ENCODE data around the gene C17orf75.

The C17orf75 gene

GRCh38 chr17:32342603-32343325 is 791 bp upstream of the C17orf75 start:
- H3K27me3 ChIP-seq (ENCODE audit: low read depth, low read length), result no peaks in the 10 kb centered on the region
- H3K9me3 ChIP-seq (ENCODE audit: insufficient read depth, low read length), result no peaks in the 10 kb centered on the region
- H3K4me2 ChIP-seq (ENCODE audit: low read length), result peak overlapping the region; percentile 73
- H3K9ac ChIP-seq (ENCODE audit: low read length), result peak overlapping the region; percentile 82
- peaks cover 7% of the 10 kb centered on the region for H3K36me3 ChIP-seq (replicated peaks; ENCODE audit: low read depth, low read length)
- peak overlapping the region; percentile 82 for H3K4me3 ChIP-seq (ENCODE audit: low read length)
- H4K20me1 ChIP-seq (ENCODE audit: insufficient read depth, low read length), result no peaks in the 10 kb centered on the region
- H3K4me1 ChIP-seq (ENCODE audit: low read length), result peaks cover 9% of the 10 kb centered on the region; the same call in 1 of the 2 replicates
- peaks cover 5% of the 10 kb centered on the region; the same call in 1 of the 2 replicates for H3K79me2 ChIP-seq (ENCODE audit: low read length)
- TF ChIP-seq CTCF (IDR thresholded peaks at IDR 0.05; ENCODE audit: low read depth, low read length), result no peak
- TF ChIP-seq EZH2phosphoT487 (IDR thresholded peaks at IDR 0.05; ENCODE audit: low read depth), result no peak
- peak overlapping the region; percentile 87 for H2AFZ ChIP-seq (ENCODE audit: low read depth, low read length)
- no peak overlapping the region for H3K27ac ChIP-seq (ENCODE audit: low read length)

GRCh38 chr17:32341141-32341856 is 674 bp downstream of the C17orf75 start:
- Histone ChIP-seq H2AFZ (ENCODE audit: low read depth, low read length) (peak overlapping the region; percentile 53; the same call in 1 of the 2 replicates), H4K20me1 (ENCODE audit: insufficient read depth, low read length) (no peaks in the 10 kb centered on the region), H3K4me2 (ENCODE audit: low read length) (peak overlapping the region; percentile 95), H3K9ac (ENCODE audit: low read length) (peak overlapping the region; percentile 82), H3K27me3 (ENCODE audit: low read depth, low read length) (no peaks in the 10 kb centered on the region), H3K79me2 (ENCODE audit: low read length) (peaks cover 5% of the 10 kb centered on the region; the same call in 1 of the 2 replicates), H3K4me3 (ENCODE audit: low read length) (peak overlapping the region; percentile 82), H3K4me1 (ENCODE audit: low read length) (peaks cover 9% of the 10 kb centered on the region; the same call in 1 of the 2 replicates), H3K9me3 (ENCODE audit: insufficient read depth, low read length) (no peaks in the 10 kb centered on the region), H3K27ac (ENCODE audit: low read length) (peak overlapping the region; percentile 61), H3K36me3 (replicated peaks; ENCODE audit: low read depth, low read length) (peaks cover 12% of the 10 kb centered on the region)
- no peak for TF ChIP-seq EZH2phosphoT487 (IDR thresholded peaks at IDR 0.05; ENCODE audit: low read depth)
- peak; percentile 21 for TF ChIP-seq CTCF (IDR thresholded peaks at IDR 0.05; ENCODE audit: low read depth, low read length)

- no peak overlapping the region for H2AFZ ChIP-seq (ENCODE audit: low read depth, low read length)
- no peak overlapping the region for H3K9ac ChIP-seq (ENCODE audit: low read length)
- no peaks in the 10 kb centered on the region for H3K27me3 ChIP-seq (ENCODE audit: low read depth, low read length)
- no peaks in the 10 kb centered on the region for H3K79me2 ChIP-seq (ENCODE audit: low read length)
- peaks cover 29% of the 10 kb centered on the region for H3K36me3 ChIP-seq (replicated peaks; ENCODE audit: low read depth, low read length)
- H3K4me2 ChIP-seq (ENCODE audit: low read length), result no peak overlapping the region
- H3K9me3 ChIP-seq (ENCODE audit: insufficient read depth, low read length), result no peaks in the 10 kb centered on the region
- TF ChIP-seq EZH2phosphoT487 (IDR thresholded peaks at IDR 0.05; ENCODE audit: low read depth) (no peak), CTCF (IDR thresholded peaks at IDR 0.05; ENCODE audit: low read depth, low read length) (no peak)
- H3K27ac ChIP-seq (ENCODE audit: low read length), result no peak overlapping the region
- no peaks in the 10 kb centered on the region for H4K20me1 ChIP-seq (ENCODE audit: insufficient read depth, low read length)
- H3K4me1 ChIP-seq (ENCODE audit: low read length), result no peaks in the 10 kb centered on the region
- H3K4me3 ChIP-seq (ENCODE audit: low read length), result no peak overlapping the region
Measured at GRCh38 chr17:32335687-32336086, 6.3 kb downstream of the C17orf75 start.

GRCh38 chr17:32335046-32335445 is 6.9 kb downstream of the C17orf75 start:
- Histone ChIP-seq H3K27ac (ENCODE audit: low read length) (no peak overlapping the region), H3K36me3 (replicated peaks; ENCODE audit: low read depth, low read length) (peaks cover 29% of the 10 kb centered on the region), H4K20me1 (ENCODE audit: insufficient read depth, low read length) (no peaks in the 10 kb centered on the region), H2AFZ (ENCODE audit: low read depth, low read length) (no peak overlapping the region), H3K79me2 (ENCODE audit: low read length) (no peaks in the 10 kb centered on the region), H3K9me3 (ENCODE audit: insufficient read depth, low read length) (no peaks in the 10 kb centered on the region), H3K4me1 (ENCODE audit: low read length) (no peaks in the 10 kb centered on the region), H3K4me3 (ENCODE audit: low read length) (no peak overlapping the region), H3K4me2 (ENCODE audit: low read length) (no peak overlapping the region), H3K9ac (ENCODE audit: low read length) (no peak overlapping the region), H3K27me3 (ENCODE audit: low read depth, low read length) (no peaks in the 10 kb centered on the region)
- TF ChIP-seq CTCF (IDR thresholded peaks at IDR 0.05; ENCODE audit: low read depth, low read length), result no peak
- no peak for TF ChIP-seq EZH2phosphoT487 (IDR thresholded peaks at IDR 0.05; ENCODE audit: low read depth)

Measured in OCI-LY3 (cell line).